Skeletal muscle tissue (tissue), 4 donors: Measurements from ENCODE around the gene C11orf42. TPM values are rescaled to one million over a fixed set of nuclear protein-coding genes. Genes with fewer than 3 reads are reported as not detected.

Source experiments
- H3K27ac ChIP-seq: one replicate; pipeline ENCODE4 v1.7.0; 2013; ENCODE audit warnings: mild to moderate bottlenecking, low read depth, low read length, inconsistent platforms
- H3K27me3 ChIP-seq, 3 donors: one replicate each; pipeline ENCODE4 v1.7.0; 2013; ENCODE audit warnings: low read length in 3 of 3; ENCODE audit not compliant: control insufficient read depth in 3 of 3, insufficient read depth in 3 of 3
- H3K36me3 ChIP-seq, 3 donors: one replicate each; pipeline ENCODE4 v1.7.0; 2013; ENCODE audit warnings: low read length in 3 of 3; ENCODE audit not compliant: control insufficient read depth in 3 of 3, insufficient read depth in 3 of 3
- H3K4me1 ChIP-seq, 3 donors: one replicate each; pipeline ENCODE4 v1.7.0; 2013; ENCODE audit warnings: low read length in 3 of 3, mild to moderate bottlenecking in 3 of 3; ENCODE audit not compliant: control insufficient read depth in 3 of 3, insufficient read depth in 3 of 3
- H3K4me3 ChIP-seq, 3 donors: one replicate each; pipeline ENCODE4 v1.7.0; 2013; ENCODE audit warnings: low read length in 3 of 3
- H3K9ac ChIP-seq, 3 donors: one replicate each; pipeline ENCODE4 v1.7.0; 2013; ENCODE audit warnings: low read length in 3 of 3, mild to moderate bottlenecking in 3 of 3, moderate library complexity in 2 of 3, low read depth in 1 of 3
- H3K9me3 ChIP-seq, 3 donors: one replicate each; pipeline ENCODE4 v1.7.0; 2013; ENCODE audit warnings: low read length in 3 of 3; ENCODE audit not compliant: control insufficient read depth in 3 of 3
- total RNA-seq: library from RNA; depleted of rRNA; stranded (reverse); fragments of >200 nt; gene quantifications from one replicate; pipeline ENCODE4 v1.2.3, GENCODE V29; 2014
- donor health status: Osteomylitis.

C11orf42 gene
- total RNA-seq, 1 donor from 2014 or later = not detected

DNA sequence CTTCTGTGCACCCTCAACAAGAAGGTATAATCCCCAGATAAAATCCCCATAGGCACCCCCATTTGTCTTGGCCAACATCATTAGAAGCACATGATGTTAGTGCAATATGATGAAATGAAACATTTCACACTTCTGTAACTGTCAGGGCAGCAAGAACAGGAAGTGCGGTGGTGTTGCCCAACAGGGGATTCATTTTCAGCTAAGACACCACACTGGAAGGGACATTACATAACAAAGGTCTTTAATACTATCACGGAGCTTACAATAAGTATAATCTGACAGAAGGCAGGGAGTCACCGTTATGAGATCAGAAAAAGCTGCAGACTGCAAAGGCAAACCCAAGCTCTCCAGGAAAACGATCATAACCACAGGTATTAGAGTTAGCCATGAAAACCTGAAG lies 4.4 kb upstream of the C11orf42 start:
- no peaks in the 10 kb centered on the region for H3K27me3 ChIP-seq
- H3K9ac ChIP-seq = no peak overlapping the region
- H3K27ac ChIP-seq = no peak overlapping the region
- H3K36me3 ChIP-seq = peaks cover 0 to 12% (median 4%) of the 10 kb centered on the region in 3 donors
- H3K4me3 ChIP-seq = no peak overlapping the region
- H3K9me3 ChIP-seq = no peaks in the 10 kb centered on the region
- no peaks in the 10 kb centered on the region for H3K4me1 ChIP-seq

DNA sequence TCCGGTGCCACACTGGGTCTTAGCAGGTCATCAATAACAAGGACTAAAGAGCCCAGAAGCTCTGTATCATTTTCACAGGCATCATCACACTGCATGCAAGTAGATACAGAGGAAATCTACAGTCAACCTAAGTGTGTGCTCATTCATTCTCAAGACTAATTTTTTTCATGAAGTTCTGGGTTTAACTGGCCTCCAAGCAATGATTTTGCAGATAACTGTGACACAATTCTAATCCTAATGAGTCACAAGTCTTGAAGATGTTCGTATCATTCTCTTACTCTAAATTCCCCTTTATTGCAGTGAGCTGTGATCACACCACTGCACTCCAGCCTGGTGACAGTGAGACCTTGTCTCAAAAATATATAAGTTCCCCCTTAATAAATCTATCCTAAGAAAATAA lies 3.9 kb upstream of the C11orf42 start:
- H3K9ac ChIP-seq = no peak overlapping the region
- H3K27me3 ChIP-seq = no peaks in the 10 kb centered on the region
- no peak overlapping the region for H3K27ac ChIP-seq
- H3K36me3 ChIP-seq = peaks cover 0 to 16% (median 4%) of the 10 kb centered on the region in 3 donors
- H3K4me1 ChIP-seq = no peaks in the 10 kb centered on the region
- no peak overlapping the region for H3K4me3 ChIP-seq
- H3K9me3 ChIP-seq = no peaks in the 10 kb centered on the region

DNA sequence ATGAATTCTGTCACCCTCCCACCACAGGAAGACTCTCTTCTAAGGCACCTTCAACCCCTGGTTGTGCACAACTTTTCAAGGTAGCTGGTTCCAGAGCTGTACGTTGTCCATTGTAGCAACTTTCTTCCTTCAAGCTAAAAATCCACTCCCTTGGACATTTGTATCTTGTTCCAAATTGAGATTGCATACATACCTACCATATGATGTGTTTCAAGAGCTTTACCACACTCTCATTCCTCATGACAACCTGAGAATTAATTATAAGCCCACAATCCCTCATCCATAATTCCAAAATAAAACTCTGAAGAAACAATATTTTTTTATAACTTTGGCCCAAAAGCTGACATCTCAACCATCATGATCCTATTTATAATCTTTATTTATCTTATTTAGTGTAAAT lies 3.3 kb upstream of the C11orf42 start:
- H3K27ac ChIP-seq = no peak overlapping the region
- no peak overlapping the region for H3K4me3 ChIP-seq
- H3K27me3 ChIP-seq = no peaks in the 10 kb centered on the region
- H3K9me3 ChIP-seq = no peaks in the 10 kb centered on the region
- no peak overlapping the region for H3K9ac ChIP-seq
- H3K36me3 ChIP-seq = peaks cover 0 to 18% (median 4%) of the 10 kb centered on the region in 3 donors
- H3K4me1 ChIP-seq = no peaks in the 10 kb centered on the region

DNA sequence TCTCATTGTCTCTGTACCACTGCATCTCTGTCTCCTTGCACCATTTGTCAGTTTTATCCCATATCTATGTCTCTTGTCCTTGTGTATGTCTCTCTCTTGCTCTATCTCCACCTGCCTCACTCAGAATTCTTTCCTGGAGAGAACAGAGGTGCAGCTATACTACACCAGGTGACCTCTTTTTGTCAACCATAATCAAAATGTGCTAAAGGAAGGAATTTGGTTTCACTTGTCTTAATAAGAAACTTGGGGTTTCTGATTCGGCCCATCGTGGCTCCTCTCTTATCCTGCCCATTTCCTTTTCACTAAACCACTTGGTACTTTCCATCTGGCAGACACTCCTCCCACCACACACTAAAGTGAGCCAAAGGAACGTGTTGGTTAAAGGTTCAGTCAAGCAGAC lies 2.0 kb upstream of the C11orf42 start:
- Histone ChIP-seq H3K4me3 (no peak overlapping the region), H3K9ac (no peak overlapping the region), H3K36me3 (peaks cover 0 to 23% (median 8%) of the 10 kb centered on the region in 3 donors), H3K27me3 (no peaks in the 10 kb centered on the region), H3K4me1 (no peaks in the 10 kb centered on the region), H3K9me3 (no peaks in the 10 kb centered on the region), H3K27ac (no peak overlapping the region)

DNA sequence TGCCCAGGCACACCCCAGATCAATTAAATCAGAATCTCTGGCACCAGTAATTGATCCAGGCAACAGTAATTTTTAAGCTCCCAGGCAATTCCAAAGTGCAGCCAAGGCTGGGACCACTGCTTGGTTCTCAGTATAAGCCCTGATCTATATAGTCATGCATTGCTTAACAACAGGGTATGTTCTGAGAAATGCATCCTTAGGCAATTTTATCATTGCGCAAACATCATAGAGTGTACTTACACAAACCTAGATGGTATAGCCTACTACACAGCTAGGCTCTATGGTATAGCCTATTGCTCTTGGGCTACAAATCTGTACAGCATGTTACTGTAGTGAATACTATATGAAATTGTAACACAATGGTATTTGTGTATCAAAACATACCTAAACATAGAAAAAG lies 651 bp upstream of the C11orf42 start:
- no peak overlapping the region for H3K4me3 ChIP-seq
- H3K36me3 ChIP-seq = peaks cover 2 to 23% (median 12%) of the 10 kb centered on the region in 3 donors
- no peak overlapping the region for H3K9ac ChIP-seq
- no peaks in the 10 kb centered on the region for H3K4me1 ChIP-seq
- no peak overlapping the region for H3K27ac ChIP-seq
- no peaks in the 10 kb centered on the region for H3K27me3 ChIP-seq
- H3K9me3 ChIP-seq = no peaks in the 10 kb centered on the region

DNA sequence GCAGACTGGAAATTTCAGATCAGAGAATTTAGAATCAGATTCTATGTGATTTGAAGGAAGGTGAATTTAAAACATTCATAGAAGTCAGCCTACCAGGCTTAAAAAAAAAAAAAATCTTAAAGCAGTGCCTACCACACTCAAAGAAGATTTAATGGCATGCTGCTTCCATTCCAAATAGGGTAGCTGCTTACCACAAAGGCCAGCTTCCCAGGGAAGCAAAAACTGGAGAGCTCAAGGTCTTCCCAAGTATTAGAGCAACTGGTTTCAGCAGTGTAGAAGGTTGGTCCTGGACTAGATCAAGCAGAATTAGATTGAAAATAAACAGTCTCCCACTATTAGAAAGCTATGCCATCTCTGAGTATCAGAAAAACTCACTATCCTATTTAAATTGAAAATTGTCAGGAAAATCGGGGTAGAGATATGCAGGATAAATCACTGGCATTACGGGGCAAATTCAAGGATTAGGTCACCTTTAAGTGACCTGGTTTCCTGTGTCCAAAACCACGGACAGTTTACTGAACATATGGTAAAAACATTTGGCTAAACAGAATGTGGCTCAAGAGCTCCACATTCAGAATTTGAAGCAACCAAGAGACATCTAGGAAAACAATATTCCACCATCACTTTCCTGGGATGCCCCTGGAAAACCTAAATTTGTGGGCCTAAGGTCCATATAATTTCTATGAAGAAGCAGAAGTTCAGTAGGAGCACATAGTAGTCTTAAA lies 1.3 kb downstream of the C11orf42 start:
- Histone ChIP-seq H3K9ac (no peak overlapping the region), H3K4me3 (no peak overlapping the region), H3K9me3 (no peaks in the 10 kb centered on the region), H3K36me3 (peaks cover 11 to 42% (median 26%) of the 10 kb centered on the region in 3 donors), H3K27me3 (no peaks in the 10 kb centered on the region), H3K27ac (no peak overlapping the region), H3K4me1 (no peaks in the 10 kb centered on the region)

DNA sequence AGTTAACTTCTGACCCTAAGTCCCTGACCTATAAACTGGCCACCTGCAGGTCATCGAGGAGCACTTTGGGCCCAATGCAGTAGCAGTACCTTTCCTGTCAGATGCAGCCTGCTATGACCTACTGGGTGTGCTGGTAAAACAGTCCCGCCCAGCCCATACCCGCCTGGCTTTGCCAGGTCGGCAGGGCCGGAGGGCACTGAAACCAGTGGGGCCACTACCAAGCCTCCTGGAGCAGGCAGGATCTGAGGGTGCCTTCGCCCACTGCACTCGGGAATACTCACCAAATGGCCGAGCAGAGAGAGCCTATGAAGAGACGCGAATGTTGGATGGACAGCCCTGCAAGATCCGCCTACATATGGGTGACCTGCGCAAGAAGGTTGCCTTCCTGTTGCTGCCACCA lies 4.4 kb downstream of the C11orf42 start:
- Histone ChIP-seq H3K36me3 (peaks cover 26 to 55% (median 52%) of the 10 kb centered on the region in 3 donors), H3K4me3 (no peak overlapping the region), H3K27ac (no peak overlapping the region), H3K4me1 (no peaks in the 10 kb centered on the region), H3K9ac (no peak overlapping the region), H3K27me3 (no peaks in the 10 kb centered on the region), H3K9me3 (no peaks in the 10 kb centered on the region)

DNA sequence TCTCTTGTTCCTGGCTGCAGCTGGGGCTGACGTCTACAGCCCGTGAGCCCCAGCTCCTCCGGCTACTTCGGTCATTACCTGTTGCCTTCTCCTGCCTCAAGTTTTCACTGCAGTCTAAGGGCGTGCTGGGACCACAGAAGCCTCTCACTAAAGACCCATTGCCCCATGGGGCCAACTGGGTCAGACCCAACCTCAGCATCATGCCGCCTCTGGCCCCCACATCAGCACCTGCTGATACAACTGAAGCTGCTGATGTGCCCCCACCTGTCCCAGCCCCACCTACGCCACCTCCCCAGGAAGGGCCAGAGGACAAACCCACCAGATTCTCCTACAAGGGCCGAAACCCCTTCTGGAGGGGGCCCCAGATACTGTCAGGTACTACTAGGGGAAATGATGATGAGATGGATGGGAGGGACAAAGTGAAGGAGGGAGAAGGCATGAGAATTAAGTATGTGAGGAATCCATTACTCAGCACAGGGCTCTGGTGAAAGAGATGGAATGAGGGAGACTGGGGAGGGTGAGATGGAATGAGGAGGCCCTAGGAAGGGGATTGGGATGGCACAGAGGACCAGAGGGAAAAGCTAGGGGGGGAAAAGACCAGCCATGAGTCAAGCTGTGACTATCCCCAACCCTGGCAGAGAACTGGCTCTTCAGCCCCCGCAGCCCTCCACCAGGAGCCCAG lies 5.1 kb downstream of the C11orf42 start:
- Histone ChIP-seq H3K36me3 (peaks cover 26 to 52% (median 50%) of the 10 kb centered on the region in 3 donors), H3K9ac (no peak overlapping the region), H3K27me3 (no peaks in the 10 kb centered on the region), H3K4me3 (no peak overlapping the region), H3K4me1 (no peaks in the 10 kb centered on the region), H3K27ac (no peak overlapping the region), H3K9me3 (no peaks in the 10 kb centered on the region)

DNA sequence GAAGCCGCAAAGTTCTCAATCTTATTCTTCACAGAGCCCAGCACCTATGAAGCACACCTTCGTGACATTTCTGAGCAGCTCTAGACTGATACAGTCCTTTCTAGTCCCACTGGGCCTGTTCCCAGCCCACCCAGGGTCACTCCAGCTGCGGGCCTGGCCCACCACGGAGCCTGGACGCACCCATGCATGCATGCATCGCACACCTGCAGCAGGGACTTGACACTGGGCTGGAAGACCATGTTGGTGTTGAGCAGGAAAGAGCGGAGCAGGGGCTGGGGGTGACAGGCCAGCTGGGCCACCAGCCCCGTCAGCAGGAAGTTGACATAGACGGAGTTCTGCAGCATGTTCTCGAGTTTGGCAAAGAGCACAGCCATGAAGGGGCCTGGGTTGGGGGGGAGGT lies 9.2 kb downstream of the C11orf42 start:
- no peaks in the 10 kb centered on the region for H3K27me3 ChIP-seq
- no peak overlapping the region for H3K27ac ChIP-seq
- H3K9me3 ChIP-seq = no peaks in the 10 kb centered on the region
- no peaks in the 10 kb centered on the region for H3K4me1 ChIP-seq
- H3K36me3 ChIP-seq = peaks cover 46 to 71% (median 67%) of the 10 kb centered on the region in 3 donors
- H3K4me3 ChIP-seq = no peak overlapping the region
- H3K9ac ChIP-seq = no peak overlapping the region

DNA sequence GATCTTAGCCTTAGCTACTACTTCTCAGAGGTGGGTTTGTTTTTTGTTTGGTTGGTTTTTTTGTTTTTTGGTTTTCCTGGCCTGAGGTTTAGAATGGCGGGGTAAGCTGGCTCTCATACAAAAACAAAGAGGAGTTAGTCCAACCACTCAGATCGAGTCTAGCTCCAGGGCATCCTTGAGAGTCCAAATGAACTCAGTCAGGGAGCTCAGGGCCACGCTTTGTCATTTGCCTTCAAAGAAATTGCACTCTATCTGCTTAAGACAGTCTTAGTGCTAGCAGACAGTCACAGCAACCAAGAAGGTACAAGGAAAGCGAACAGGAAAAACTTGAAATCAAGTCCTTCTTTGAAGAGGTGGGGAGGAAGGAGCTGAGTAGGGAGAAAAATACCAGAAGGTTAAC lies 11.1 kb downstream of the C11orf42 start:
- Histone ChIP-seq H3K4me3 (no peak overlapping the region), H3K9ac (no peak overlapping the region), H3K9me3 (no peaks in the 10 kb centered on the region), H3K27me3 (no peaks in the 10 kb centered on the region), H3K27ac (no peak overlapping the region), H3K36me3 (peaks cover 40 to 63% (median 61%) of the 10 kb centered on the region in 3 donors), H3K4me1 (no peaks in the 10 kb centered on the region)
